ENCODE results near the gene CYB5R3. TPM values are rescaled to one million over a fixed set of nuclear protein-coding genes. Genes with fewer than 3 reads are reported as not detected.
A peak's percentile ranks its signal among the peaks of the same experiment; 100 is the strongest.

Gene CYB5R3
- total RNA-seq, 1 donor from 2014 or later: 99.0 TPM

DNA sequence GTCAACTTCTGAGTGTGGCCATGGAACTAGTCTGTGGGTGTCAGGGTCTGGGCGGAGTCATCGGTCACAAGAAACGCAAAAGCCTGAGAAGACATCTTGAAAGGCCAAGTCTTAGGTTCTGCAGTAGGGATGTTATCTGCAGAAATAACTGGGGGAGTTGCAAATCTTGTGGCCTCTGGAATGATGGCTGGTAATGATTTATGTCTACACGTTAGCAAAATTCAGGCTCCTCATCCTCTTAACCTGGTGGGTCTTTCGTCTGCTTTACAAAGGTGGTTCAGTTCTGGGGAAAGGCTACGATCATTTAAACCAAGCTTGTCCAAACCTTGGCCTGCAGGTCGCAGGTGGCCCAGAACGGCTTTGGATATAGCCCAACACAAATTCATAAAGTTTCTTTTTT lies 7.4 kb upstream of the CYB5R3 start:
- DNase-seq (ENCODE audit: low spot score in 2 of 2, unreplicated experiment in 2 of 2): no peak
- Mint-ChIP-seq H3K9me3 (no peaks in the 10 kb centered on the region), H3K4me1 (peaks cover 10% of the 10 kb centered on the region), H3K4me3 (no peak overlapping the region), H3K36me3 (no peaks in the 10 kb centered on the region), H3K27me3 (ENCODE audit: low read depth) (no peaks in the 10 kb centered on the region), H3K27ac (no peak overlapping the region)
- TF ChIP-seq, protein P1, sequence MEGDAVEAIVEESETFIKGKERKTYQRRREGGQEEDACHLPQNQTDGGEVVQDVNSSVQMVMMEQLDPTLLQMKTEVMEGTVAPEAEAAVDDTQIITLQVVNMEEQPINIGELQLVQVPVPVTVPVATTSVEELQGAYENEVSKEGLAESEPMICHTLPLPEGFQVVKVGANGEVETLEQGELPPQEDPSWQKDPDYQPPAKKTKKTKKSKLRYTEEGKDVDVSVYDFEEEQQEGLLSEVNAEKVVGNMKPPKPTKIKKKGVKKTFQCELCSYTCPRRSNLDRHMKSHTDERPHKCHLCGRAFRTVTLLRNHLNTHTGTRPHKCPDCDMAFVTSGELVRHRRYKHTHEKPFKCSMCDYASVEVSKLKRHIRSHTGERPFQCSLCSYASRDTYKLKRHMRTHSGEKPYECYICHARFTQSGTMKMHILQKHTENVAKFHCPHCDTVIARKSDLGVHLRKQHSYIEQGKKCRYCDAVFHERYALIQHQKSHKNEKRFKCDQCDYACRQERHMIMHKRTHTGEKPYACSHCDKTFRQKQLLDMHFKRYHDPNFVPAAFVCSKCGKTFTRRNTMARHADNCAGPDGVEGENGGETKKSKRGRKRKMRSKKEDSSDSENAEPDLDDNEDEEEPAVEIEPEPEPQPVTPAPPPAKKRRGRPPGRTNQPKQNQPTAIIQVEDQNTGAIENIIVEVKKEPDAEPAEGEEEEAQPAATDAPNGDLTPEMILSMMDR (IDR thresholded peaks at IDR 0.05; ENCODE audit: unreplicated experiment): no peak

DNA sequence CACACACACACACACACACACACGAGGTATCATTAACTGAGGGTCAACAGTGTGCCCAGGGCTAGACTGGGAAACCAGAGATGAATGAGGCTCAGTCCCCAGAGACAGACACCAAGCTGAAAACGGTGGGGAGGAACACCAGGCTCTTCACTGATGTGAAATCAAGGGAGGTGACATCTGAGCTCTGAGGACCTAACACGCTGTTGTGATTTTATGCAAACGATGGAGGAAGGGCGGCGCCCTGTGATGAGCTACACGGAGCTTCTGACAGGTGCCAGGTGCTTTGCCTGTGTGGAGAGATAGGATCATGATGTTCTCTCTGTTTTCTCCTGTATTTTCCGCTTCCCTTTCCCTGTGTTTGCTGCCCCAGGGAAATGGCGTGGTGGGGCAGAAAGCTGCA lies 6.5 kb upstream of the CYB5R3 start:
- H3K27me3 Mint-ChIP-seq (ENCODE audit: low read depth): no peaks in the 10 kb centered on the region
- no peaks in the 10 kb centered on the region for H3K9me3 Mint-ChIP-seq
- DNase-seq (ENCODE audit: low spot score in 2 of 2, unreplicated experiment in 2 of 2): no peak
- TF ChIP-seq, protein P1 (IDR thresholded peaks at IDR 0.05; ENCODE audit: unreplicated experiment): no peak
- peaks cover 10% of the 10 kb centered on the region for H3K4me1 Mint-ChIP-seq
- no peak overlapping the region for H3K4me3 Mint-ChIP-seq
- H3K27ac Mint-ChIP-seq: no peak overlapping the region
- no peaks in the 10 kb centered on the region for H3K36me3 Mint-ChIP-seq

DNA sequence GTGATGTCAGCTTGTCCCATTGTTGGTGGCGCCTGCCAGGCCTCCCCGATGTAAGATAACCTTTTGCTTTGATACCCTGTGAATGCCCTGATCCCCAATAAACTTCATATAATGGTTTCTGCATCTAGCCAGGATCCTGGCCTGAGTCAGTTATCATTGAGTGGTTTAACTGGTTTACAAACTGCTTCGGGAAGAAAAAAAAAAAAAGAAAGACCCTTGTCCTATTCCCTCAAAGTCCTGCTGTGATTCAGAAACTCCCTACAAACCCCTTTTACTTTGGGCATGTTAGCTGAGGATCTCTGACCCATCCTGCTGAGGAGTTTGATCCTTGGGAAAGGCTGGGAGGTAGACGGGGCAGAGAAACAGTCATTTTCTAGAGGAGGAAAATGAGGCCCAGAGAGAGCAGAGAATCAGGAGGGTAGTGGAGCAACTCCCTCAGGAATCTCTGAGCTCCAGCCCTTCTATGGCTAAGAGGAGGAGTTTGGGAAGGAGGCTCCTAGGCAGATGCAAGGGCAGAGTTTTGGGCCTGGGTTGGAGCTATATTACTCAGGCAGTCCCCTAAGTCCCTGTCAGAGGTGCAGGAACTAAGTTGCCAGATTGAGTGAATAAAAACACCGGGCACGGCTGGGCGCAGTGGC lies 5.4 kb upstream of the CYB5R3 start:
- Mint-ChIP-seq H3K9me3 (no peaks in the 10 kb centered on the region), H3K4me1 (peaks cover 10% of the 10 kb centered on the region), H3K4me3 (no peak overlapping the region), H3K27me3 (ENCODE audit: low read depth) (no peaks in the 10 kb centered on the region), H3K36me3 (no peaks in the 10 kb centered on the region), H3K27ac (peak overlapping the region; percentile 4)
- no peak for DNase-seq (ENCODE audit: low spot score in 2 of 2, unreplicated experiment in 2 of 2)
- TF ChIP-seq, protein P1 (IDR thresholded peaks at IDR 0.05; ENCODE audit: unreplicated experiment): no peak

DNA sequence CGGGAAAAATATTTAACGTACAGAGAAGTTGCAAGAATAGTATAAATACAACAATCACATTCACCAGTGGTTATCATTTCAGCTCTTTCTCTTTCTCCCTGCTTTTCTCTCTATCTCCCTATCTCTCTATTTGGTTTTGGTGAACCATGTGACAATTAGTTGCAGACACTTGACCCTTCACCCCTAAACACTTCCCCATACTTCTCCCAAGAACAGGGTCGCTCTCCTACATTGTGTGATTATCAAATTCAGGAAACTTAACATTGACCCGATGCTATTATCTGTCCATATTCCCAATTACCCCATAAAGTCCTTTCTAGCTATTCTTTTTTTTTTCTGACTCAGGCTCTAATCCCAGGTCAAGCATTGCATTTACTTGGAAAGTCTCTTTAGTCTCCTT lies 4.8 kb upstream of the CYB5R3 start:
- TF ChIP-seq, protein P1 (IDR thresholded peaks at IDR 0.05; ENCODE audit: unreplicated experiment): no peak
- no peak overlapping the region for H3K4me3 Mint-ChIP-seq
- H3K27ac Mint-ChIP-seq: peak overlapping the region; percentile 27
- no peak for DNase-seq (ENCODE audit: low spot score in 2 of 2, unreplicated experiment in 2 of 2)
- H3K36me3 Mint-ChIP-seq: no peaks in the 10 kb centered on the region
- H3K9me3 Mint-ChIP-seq: no peaks in the 10 kb centered on the region
- H3K27me3 Mint-ChIP-seq (ENCODE audit: low read depth): no peaks in the 10 kb centered on the region
- H3K4me1 Mint-ChIP-seq: peaks cover 10% of the 10 kb centered on the region

DNA sequence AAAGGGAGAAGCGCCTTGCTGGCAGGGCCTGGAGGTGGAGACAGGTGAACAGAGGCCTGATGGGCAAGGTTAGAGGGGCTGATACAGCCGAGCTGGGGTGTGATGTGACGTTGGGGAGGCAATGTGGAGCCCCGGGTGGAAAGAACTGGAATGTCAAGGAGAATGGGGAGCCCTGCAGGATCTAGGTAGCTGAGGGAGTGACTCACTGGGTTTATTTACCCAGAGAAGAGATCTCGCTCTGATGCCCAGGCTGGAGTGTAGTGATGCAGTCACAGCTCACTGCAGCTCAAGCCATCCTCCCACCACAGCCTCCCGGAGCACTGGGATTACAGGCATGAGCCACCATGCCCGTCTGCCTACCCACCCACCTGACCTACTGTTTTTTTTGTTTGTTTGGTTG lies 1.9 kb upstream of the CYB5R3 start:
- H3K9me3 Mint-ChIP-seq: no peaks in the 10 kb centered on the region
- TF ChIP-seq, protein P1 (IDR thresholded peaks at IDR 0.05; ENCODE audit: unreplicated experiment): no peak
- DNase-seq (ENCODE audit: low spot score in 2 of 2, unreplicated experiment in 2 of 2): no peak
- no peaks in the 10 kb centered on the region for H3K36me3 Mint-ChIP-seq
- H3K27me3 Mint-ChIP-seq (ENCODE audit: low read depth): no peaks in the 10 kb centered on the region
- H3K4me1 Mint-ChIP-seq: peaks cover 23% of the 10 kb centered on the region
- peak overlapping the region; percentile 43 for H3K4me3 Mint-ChIP-seq
- H3K27ac Mint-ChIP-seq: no peak overlapping the region
